Measurements from ENCODE around the gene PRPF31.

The PRPF31 gene

GRCh38 chr19:54133957-54134590 is 18.5 kb downstream of the PRPF31 start:
- no peak for TF ChIP-seq CTCF (IDR thresholded peaks at IDR 0.05; ENCODE audit: low read depth, low read length)
- in situ Hi-C loops (cut with HindIII; ENCODE audit: low sequenced_read_pairs), result no loop called here
- DNase-seq (ENCODE audit: low read depth, low spot score), result no peak
- no peak overlapping the region for H3K4me3 ChIP-seq (ENCODE audit: low read depth, low read length)

- in situ Hi-C loops (cut with HindIII; ENCODE audit: low sequenced_read_pairs), result no loop called here
- H3K4me3 ChIP-seq (ENCODE audit: low read depth, low read length), result peak overlapping the region; percentile 53
- DNase-seq (ENCODE audit: low read depth, low spot score), result no peak
- no peak for TF ChIP-seq CTCF (IDR thresholded peaks at IDR 0.05; ENCODE audit: low read depth, low read length)
These were observed 20.7 kb downstream of the PRPF31 start for GRCh38 chr19:54136086-54136863.

- in situ Hi-C loops (cut with HindIII; ENCODE audit: low sequenced_read_pairs), result no loop called here
- no peak for TF ChIP-seq CTCF (IDR thresholded peaks at IDR 0.05; ENCODE audit: low read depth, low read length)
- peak overlapping the region; percentile 78 for H3K4me3 ChIP-seq (ENCODE audit: low read depth, low read length)
These were observed 21.5 kb downstream of the PRPF31 start for GRCh38 chr19:54136864-54137698.

GRCh38 chr19:54137699-54138488 is 22.3 kb downstream of the PRPF31 start, which contains the start of gene CNOT3:
CNOT3 (plus strand) TSS chr19:54137762; CDS start chr19:54142979, 5,217 bp downstream.
- in situ Hi-C loops (cut with HindIII; ENCODE audit: low sequenced_read_pairs), result no loop called here
- peak; percentile 14 for TF ChIP-seq CTCF (IDR thresholded peaks at IDR 0.05; ENCODE audit: low read depth, low read length)
- no peak for DNase-seq (ENCODE audit: low read depth, low spot score)
- H3K4me3 ChIP-seq (ENCODE audit: low read depth, low read length), result peak within 1 kb of the TSS; percentile 78

More at GRCh38 chr19:54136864-54137698, 21.5 kb downstream of the PRPF31 start:
- DNase-seq (ENCODE audit: low read depth, low spot score), result peak; percentile 100

GRCh38 chr19:54138489-54139256 is 23.1 kb downstream of the PRPF31 start:
- no peak for TF ChIP-seq CTCF (IDR thresholded peaks at IDR 0.05; ENCODE audit: low read depth, low read length)
- in situ Hi-C loops (cut with HindIII; ENCODE audit: low sequenced_read_pairs), result no loop called here
- DNase-seq (ENCODE audit: low read depth, low spot score), result no peak
- H3K4me3 ChIP-seq (ENCODE audit: low read depth, low read length), result peak overlapping the region; percentile 78
